HL-60 (cell line): Measurements from ENCODE around the gene ATRNL1.
A peak's percentile ranks its signal among the peaks of the same experiment; 100 is the strongest.

Source experiments
- GABPA ChIP-seq: IDR thresholded peaks from 2 replicates; pipeline ENCODE4 v1.6.1; 2012; ENCODE audit warnings: low read depth
- POLR2AphosphoS5 ChIP-seq: IDR thresholded peaks from 2 replicates; pipeline ENCODE4 v1.6.1; 2012; ENCODE audit warnings: low read depth
- SPI1 ChIP-seq: IDR thresholded peaks from 2 replicates; pipeline ENCODE4 v1.6.1; 2012; ENCODE audit warnings: low read depth, mild to moderate bottlenecking, borderline replicate concordance
- TF ChIP-seq, protein P1 (sequence below): IDR thresholded peaks from one replicate; pipeline ENCODE4 v1.5.1; 2011; ENCODE audit warnings: low read length, control low read depth, inconsistent platforms; ENCODE audit not compliant: insufficient read depth

- TF ChIP-seq, protein P1, sequence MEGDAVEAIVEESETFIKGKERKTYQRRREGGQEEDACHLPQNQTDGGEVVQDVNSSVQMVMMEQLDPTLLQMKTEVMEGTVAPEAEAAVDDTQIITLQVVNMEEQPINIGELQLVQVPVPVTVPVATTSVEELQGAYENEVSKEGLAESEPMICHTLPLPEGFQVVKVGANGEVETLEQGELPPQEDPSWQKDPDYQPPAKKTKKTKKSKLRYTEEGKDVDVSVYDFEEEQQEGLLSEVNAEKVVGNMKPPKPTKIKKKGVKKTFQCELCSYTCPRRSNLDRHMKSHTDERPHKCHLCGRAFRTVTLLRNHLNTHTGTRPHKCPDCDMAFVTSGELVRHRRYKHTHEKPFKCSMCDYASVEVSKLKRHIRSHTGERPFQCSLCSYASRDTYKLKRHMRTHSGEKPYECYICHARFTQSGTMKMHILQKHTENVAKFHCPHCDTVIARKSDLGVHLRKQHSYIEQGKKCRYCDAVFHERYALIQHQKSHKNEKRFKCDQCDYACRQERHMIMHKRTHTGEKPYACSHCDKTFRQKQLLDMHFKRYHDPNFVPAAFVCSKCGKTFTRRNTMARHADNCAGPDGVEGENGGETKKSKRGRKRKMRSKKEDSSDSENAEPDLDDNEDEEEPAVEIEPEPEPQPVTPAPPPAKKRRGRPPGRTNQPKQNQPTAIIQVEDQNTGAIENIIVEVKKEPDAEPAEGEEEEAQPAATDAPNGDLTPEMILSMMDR: no peak
- TF ChIP-seq POLR2AphosphoS5 (no peak), GABPA (no peak), SPI1 (peak; percentile 94)
Measured at GRCh38 chr10:115514895-115515294, 421.7 kb downstream of the ATRNL1 start.
